Pons (tissue), 1 donor: ENCODE results near the gene TBXAS1.

ENCODE experiments used
- DNase-seq: peaks from one replicate; pipeline ENCODE4 v3.0.0-alpha.2; 2016; ENCODE audit warnings: low spot score

Gene TBXAS1

DNA sequence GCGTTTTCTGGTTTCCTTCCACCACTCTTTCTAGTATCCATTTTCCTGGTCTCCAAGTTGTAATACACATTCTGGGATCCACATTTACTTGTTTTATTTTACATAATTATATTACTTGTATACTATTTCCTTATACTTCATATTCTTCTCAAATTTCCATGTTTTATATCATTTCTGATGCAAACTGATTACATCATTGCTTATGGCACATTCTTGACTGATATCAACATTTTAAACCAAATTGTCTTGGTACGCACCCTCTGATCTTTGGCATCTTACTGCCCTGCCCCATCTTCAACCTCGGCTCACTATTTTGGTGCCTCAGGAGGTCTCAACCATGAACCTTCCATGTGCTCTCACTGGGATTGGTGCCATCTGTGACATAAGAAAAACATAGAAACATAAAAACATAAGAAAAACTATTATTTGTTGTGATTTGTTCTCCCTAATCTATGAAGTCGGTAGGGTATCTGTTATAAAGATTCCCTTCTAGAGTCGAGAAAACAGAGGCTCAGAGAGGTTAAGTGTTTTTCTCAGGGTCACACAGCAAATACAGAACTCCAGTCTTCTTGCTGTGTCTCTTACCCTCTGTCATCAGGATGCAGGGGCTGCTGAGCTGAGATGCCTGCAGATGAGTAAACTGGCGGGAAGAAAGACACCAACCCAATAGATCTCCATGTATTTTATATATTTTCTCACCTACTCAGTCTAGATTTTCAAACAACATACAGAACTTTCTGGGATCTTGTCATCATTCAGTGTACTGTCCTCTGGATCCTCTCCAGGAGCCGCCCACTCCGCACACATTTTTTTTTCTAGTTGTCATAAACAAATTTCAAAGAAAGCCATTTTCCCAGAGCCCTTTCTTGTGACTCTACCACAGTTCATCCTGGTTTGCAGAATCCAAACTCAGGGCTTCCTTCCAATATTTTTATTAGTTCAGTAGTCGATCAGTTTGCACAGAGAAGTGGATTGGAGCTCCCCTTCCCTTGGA is 154.2 kb downstream of the TBXAS1 start:
- no peak for DNase-seq

DNA sequence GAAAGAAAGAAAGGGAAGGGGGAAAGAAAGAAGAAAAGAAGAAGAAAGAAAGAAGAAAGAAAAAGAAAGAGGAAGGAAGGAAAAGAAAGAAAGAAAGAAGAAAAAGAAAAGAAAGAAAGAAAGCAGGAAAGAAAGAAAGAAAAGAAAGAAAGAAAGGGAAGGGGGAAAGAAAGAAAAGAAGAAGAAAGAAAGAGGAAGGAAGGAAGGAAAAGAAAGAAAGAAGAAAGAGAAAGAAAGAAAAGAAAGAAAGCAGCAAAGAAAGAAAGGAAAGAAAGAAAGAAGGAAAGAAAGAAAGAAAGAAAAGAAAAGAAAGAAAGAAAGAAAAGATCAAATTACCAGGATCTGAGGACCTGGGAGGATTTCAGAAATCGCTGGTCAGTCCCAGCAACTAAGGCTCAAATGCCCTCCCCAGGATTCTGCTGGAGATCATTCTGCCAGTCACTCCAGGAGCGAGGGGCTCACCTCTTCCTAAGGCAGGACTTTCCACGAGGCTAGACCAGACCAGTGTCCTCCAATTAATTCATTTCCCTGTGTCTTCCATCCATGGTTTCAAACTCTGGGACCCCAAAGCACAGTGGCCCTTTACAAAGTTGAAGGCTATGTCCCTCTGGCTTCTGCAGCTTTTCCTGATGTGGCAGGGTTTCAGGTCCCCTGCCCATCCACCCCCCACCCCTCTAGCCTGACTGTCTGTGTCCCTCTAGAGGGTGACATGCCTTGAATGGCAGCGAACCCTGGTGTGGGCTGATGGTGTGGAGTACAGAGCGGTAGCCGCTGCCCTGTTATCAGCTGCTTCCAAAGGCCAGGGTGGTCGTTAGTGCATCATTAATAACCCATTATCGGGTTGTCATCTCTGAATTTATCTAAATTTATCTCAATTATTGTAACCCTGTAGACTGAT is 155.8 kb downstream of the TBXAS1 start:
- no peak for DNase-seq

DNA sequence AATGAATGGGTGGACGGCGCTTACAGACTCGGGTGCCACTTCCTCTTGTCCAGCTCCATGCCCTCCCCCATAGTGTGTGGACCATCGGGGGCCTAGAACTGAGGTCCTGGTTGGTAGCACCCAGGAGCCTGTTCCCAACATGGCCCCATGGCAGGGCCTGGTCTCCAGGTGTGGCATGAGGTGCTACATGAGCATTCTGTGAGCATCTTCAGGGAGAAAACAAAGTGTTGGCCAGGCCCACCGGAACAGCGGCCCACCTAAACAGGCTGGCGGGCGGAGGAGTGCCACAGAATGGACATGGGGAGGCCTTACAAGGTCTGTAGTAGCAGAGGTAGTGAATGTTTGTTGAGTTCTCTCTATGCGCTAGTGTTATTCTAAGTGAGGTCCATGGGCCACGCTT is 156.7 kb downstream of the TBXAS1 start:
- no peak for DNase-seq

DNA sequence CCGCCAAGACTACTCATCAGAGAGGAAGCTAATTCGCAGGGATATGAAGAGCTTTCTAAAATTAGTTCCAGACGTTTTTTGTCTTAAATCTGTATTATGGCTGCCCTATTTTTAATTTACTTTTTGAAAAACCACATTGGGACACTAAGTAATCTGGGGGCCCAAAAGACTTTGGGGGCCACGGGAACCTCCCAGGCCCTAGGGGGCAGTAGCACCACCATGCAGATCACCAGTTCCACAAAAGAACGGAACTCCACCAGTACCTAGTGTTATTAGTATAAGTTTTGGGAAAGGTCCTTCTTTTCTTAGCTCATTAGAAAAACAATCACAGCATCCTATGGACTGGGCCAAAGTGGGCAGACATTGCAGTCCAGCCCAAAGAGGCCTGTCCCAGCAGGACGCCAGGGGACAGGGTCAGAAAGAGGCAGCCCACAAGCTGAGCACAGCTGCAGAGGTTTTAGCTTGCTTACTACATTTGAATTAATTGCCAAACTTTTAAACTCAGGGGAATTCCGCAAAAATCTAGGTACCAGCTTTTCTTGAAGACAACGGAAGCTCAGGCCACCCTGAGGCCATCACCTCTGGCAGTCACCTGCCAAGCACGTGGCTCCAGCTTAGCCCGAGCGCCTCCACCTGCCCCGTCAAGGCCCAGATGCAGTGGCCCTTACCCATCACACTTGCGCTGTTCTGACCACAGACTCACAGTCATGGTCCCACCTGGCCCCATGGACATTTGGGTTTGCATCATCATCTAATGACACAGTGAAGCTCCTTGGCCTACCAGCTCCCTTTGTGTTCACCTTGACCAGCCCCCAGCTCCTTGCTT is 158.8 kb downstream of the TBXAS1 start:
- DNase-seq = no peak

DNA sequence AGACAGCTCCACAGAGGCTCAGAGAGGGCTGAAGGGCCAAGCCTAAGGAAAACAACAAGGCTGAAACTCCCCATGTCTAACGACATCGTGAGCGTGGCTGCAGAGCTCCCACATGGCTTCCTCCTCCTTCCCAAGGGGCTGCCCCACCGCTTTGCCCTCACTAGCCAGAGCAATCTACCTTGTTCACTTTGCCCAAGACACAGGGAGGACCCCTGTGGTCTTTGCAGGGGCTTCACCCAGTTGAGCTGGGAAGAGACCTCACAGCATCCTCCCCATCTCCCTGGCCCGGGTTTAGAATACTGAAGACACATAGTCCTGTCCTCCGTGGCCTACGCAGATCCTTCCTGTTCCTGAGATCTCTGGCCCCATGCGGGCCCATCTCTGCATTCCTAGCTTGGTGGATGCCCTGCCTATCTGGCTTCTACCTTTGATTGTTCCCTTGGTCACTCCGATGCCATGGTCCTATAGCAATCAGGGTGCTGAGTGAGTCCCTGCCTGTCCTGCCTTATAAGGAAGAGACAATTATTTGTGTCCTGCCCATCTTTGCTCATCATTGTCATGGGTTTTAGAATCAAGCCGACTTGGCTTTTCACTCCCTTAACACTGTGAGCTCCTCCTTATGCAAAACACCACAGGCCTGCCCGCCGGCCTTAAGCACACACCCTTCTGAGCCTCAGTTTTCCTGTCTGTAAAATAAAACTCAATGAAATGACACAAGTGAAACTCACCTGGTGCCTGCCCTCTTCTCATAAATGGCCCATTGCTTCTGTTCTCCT is 160.5 kb downstream of the TBXAS1 start:
- no peak for DNase-seq

DNA sequence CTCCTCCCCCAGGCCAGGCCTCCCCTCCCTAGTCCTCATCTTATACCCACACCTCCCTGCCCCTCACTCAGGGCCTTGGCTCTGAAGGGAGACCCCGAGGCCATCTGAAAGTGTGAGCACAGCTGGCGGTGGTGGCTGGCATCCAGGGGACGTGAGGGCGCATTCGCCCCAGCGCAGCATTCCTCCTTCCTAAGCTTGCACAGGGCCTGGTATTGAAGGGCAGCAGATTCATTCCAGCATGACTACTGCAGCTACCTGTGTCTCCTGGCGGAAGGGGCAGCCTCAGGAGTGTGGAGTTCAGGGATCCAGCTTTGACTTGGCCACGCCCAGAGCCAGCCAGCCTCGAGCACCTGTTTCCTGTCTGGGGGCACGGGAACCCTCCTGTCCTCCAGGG is 161.1 kb downstream of the TBXAS1 start:
- DNase-seq = no peak

DNA sequence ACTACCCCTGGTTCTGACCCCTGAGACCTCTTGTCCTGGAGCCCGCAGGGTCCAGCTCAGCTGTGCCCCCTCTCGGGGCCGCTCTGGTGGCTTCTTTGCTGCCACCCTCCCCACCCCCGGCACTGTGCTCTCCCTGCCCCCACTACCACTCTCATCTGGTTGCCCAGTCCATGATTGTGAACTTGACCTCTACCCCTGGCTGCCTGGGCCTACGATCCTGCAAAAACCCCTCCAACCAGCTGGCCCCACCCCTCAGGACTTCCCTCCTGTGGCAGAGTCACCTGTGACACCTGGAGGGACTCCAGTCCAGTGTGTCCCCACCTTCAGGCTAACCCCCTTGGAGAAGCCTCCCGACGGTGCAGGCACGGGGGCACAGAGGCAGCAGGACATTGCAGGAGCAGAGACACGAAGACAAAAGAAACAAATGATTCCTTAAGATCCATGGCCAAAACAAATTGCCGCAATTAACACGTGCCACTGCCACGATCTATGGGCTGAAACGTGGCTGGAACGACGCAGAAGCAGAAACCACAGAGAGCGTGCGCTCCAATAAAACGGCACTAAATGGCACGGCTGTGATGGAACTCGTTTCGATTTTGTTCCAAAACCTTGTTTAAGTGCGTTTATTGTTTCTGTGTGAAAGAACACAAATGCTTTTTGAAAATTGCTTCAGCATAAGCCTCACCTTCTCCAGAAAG is 161.7 kb downstream of the TBXAS1 start:
- no peak for DNase-seq

DNA sequence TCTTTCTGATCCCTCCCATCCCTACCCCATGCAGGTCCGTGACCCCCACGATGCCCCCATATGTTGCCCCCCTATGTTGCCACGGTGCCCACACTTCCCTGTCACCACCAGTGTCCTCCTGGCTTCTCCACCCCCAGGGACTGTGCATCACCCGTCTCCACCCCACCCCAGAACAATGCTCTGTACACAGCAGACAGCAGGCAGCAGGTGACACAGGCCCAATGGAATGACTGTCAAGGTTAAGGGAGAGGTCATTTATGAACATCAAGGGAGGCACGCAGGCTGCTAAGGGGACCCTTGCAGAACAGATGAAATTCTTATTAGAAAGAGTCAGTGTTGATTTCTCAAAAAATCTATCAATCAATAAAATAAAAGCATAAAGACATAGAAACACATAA is 162.2 kb downstream of the TBXAS1 start:
- no peak for DNase-seq

DNA sequence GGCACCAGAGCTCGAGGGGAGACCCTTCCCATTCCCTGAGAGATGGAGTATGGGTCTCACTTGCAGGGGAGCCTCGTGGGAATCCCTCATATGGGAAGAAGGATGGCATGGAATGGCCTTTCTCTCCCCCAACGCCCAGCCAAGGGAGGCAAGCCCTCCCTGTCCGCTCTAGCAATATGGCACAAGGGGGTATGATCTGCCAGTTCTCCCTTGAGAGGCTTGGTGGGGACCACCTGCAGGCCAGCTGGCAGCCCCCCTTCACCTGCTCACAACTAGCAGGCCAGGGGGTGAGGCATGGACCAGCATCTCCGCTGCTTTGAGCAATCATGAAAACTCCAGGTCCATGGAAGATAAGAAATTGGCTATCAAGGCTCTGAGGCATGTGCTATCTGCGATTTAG is 162.8 kb downstream of the TBXAS1 start:
- DNase-seq = no peak

DNA sequence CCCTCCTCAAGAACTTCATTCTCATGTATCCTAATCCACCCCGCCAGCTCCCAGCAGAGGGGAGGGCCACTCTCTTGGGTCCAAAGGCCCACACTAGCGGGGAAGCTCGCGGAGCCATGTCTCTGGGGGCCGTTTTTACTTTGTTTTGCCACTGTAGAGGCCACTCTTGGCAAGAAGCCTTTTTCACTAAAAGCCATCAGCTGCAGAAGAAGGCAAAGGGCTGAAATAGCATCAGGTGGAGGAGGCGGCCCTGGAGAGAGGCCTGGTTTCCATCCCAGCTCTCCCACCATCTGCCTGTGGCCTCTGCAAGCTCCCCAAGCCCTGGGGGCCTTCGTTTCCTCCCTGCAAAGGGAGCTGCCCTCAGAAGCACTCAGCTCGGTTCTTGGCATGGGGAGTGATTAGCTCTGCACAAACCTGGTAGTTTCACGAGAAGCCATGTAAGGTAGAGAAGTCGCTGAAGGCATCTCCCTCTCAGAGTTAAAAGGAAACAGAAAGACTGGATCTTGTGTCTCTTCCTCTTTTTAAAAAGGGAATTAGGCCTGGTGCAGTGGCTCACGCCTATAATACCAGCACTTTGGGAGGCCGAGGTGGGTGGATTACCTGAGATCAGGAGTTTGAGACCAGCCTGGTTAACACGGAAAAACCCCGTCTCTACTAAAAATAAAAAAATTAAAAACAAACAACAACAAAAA is 163.4 kb downstream of the TBXAS1 start:
- DNase-seq = no peak

DNA sequence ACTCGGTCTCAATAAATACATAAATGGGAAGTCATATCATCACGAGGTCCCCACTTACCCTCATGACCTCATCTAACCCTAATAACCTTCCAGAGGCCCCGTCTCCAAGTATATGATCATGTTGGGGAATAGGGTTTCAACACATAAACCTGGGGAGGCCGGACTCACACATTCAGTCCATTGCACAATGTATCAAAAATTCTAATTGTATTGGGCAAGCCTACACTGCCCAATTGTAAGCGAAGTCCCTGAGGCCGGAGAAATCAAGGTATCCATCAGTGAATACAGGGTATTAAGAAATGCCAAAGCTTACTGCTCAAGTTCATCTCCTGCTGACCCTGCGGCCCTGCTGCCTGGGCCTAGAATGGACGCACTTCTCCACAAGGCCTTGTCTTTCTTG is 164.1 kb downstream of the TBXAS1 start:
- DNase-seq = no peak

DNA sequence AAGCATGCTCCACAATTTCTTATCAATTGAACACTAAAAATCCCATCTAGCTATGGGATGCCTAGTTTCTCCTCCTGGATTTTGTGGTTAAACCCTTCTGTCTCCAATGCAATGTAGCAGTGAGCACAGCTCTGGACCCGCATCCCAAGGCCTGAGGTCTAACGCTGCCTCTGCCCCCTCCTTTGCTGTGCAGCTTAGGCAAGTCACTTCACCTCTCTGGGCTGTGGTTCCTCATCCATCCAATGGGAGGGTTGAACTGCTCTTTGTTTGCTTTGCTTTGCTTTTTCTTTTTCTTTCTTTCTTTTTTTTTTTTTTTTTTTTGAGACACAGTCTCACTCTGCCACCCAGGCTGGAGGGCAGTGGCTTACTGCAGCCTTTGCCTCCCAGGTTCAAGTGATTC is 164.5 kb downstream of the TBXAS1 start:
- DNase-seq = no peak

DNA sequence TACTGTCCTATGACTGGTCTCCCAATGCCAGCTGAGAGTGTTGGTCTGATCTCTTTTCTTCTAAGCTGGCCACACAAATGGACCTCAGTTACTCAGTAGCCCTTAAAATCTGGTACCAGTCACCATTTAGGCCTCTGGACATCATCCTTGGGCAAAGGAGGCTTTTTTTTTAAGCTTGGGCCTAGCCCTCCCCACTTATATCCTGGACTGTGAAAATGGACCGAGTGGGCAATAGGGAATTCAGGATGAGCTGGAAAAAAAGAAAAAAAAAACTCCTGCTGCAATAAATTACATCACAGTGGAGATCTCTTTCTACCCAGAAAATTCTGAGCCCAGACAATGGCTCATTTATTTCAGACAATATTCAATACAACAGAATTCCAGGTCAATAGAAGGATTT is 165.3 kb downstream of the TBXAS1 start:
- DNase-seq = peak; percentile 83

DNA sequence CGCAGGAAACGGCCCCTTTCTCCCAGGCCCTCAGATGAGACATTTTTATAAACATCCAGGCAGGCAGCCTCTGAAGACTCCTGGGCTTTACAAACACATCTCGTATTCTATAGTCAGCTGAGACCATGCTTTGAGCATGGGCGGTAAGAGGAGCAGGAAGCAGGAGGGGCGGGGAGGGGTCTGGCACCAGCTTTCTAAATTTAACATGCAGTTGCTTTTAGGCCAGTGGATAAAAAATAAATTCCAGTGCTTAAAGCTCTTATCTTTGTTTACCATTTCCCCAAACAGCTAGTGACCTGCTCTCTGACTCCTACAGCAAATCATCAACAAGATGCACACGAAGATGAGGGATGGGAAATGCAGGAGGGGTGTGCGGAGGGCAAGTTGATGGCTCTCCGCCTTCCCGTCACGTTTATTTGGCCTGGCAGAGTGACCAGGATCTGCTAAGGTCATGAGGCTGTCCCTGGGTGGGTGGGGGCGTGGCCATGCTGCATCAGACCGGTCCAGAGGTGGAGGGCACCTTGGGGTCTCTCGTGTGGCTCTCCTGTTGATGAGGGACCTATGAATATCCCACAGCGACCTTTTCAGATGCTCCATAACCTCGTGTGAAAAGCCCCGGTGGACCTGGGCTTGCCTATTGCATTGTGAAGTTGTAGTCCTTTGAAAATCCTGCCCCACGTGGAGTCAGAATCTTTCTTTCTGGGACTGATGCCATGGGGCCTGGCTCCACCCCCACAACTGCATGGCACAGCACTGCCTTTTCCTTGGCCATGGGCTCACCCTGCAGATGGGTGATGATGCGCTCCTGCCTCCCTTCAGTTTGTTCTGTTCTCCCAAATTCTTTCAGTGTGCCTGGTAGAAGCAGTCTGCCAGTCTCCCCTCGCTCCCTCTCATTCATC is 166.2 kb downstream of the TBXAS1 start:
- peak; percentile 86 for DNase-seq

DNA sequence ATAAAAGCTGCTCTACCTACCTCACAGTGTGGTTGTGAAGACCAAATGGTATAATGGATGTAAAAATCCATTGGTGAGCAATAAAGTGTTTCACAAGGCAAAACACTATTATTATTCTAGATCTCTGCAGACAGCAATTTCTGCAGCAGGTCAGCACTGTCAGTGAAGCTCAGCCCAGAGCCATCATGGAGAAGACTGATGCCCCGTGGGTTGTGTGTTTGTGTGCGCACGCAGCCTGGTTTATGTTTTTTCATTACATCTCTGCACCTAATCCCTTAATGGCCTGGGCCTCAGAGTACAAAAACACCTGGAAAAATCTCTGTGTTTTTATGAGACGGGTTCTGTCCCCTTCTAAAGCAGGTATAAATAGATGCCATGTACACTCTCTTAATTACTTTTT is 169.5 kb downstream of the TBXAS1 start:
- DNase-seq = no peak

DNA sequence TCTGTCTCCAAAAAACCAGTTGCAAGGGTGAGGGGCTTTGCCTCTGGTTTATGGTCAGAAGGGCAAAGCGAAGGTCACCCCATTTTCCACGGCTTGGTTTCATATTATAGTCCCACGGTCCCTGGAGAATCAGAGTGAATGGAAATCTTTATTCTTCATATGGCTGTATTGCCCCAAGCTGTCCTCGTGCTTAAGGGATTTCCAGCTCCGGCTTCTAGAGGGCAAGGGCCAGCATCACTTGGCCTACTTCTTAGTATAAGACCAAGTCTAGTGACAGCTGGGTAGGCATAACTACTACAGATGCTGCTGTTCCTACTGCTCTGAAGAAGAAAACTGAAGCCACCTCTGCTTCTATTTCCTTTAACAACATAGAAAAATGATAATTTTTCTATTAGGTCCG is 170.5 kb downstream of the TBXAS1 start:
- DNase-seq = no peak

DNA sequence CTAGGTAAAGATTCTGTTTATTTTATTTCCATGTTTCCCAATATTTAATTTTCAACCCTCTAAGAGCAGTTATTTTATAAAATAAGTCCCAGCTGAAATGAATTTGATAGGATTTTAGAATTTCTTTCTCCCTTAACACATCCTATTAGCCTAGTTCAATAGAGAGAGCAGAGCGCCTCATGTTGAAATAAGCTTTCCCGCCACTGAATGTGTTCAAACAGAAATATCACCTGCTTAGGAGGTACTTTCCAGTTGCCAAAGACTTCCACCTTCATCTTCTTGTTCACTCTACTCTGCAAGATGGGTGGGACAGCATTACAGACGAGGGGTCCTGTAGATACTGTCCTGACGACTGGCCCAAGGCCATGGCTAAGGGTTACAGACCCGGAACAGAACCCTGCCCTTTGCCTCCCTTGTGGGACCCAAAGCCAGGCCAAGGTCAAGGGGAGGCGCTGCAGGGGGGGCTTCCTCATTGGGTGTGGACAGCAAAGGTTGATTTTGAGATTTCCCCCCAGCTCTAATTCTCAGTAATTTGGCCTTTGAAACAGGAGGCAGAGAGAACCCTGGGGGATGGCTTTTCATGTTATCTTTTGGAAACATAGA is 171.7 kb downstream of the TBXAS1 start:
- DNase-seq = no peak

DNA sequence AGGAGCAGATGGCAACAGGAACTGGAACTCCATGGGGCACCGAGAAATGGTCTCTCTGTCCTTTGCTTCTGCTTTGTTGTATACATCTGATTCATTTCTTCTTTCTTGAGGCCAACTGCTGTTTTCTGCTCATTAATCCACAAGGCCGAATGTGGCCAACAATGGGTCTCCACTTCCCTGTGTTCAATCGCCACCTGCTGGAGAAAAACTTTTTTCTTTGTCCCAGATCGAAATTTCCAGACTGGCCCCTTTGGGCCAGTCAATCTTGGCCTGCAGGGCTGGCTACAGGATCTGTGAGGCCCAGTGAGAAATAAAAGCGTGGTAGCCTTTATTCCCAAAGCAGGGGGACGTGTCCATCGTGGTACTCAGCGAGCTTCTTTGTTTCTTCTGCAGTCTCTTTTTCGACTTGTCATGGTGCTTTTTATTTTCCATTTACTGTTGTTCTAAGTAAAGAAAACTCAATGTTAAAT is 174.9 kb downstream of the TBXAS1 start:
- DNase-seq = peak; percentile 42
